Stimulated activated CD4-positive, alpha-beta T cell treated with anti-CD3 and anti-CD28 coated beads, Interleukin-2, amount 100 ng/mL, for 24 hours (primary cell): ENCODE data around the gene PLAC8L1.
"Not testable (repeated sequence)": the region's sequence is repeated elsewhere in the genome, so short reads cannot be mapped to it uniquely, and the experiment has no call there.

Source experiments
- DNase-seq, 2 donors: peaks; one replicate each; pipeline ENCODE4 v3.0.0-alpha.2; 2020

The PLAC8L1 gene

GRCh38 chr5:146105477-146105876 is at the start of gene PLAC8L1:
Gene PLAC8L1, minus strand, starts transcription at chr5:146105577. Its CDS starts 1,266 bp downstream, at chr5:146104311.
- no peak for DNase-seq

- no peak for DNase-seq
These were observed 46.6 kb upstream of the PLAC8L1 start for GRCh38 chr5:146151970-146152369.

GRCh38 chr5:146137967-146138403 is 32.6 kb upstream of the PLAC8L1 start:
- no peak for DNase-seq

GRCh38 chr5:146130440-146131045 is 25.2 kb upstream of the PLAC8L1 start:
- no peak for DNase-seq

- no peak for DNase-seq
These were observed 20.7 kb upstream of the PLAC8L1 start for GRCh38 chr5:146126068-146126467.

- DNase-seq: no peak
These were observed 19.2 kb upstream of the PLAC8L1 start for GRCh38 chr5:146124580-146124979.

- not testable (repeated sequence) for DNase-seq
These were observed 16.1 kb upstream of the PLAC8L1 start for GRCh38 chr5:146121451-146121850.

- no peak for DNase-seq
These were observed 12.9 kb upstream of the PLAC8L1 start for GRCh38 chr5:146118322-146118721.

GRCh38 chr5:146117216-146117615 is 11.8 kb upstream of the PLAC8L1 start:
- DNase-seq: not testable (repeated sequence)

- no peak for DNase-seq
These were observed 11.0 kb upstream of the PLAC8L1 start for GRCh38 chr5:146116361-146116760.

GRCh38 chr5:146112476-146112875 is 7.1 kb upstream of the PLAC8L1 start:
- no peak for DNase-seq

GRCh38 chr5:146111409-146111808 is 6.0 kb upstream of the PLAC8L1 start:
- no peak for DNase-seq

GRCh38 chr5:146109379-146109778 is 4.0 kb upstream of the PLAC8L1 start:
- no peak for DNase-seq

- DNase-seq: not testable (repeated sequence)
These were observed 3.5 kb upstream of the PLAC8L1 start for GRCh38 chr5:146108870-146109269.

GRCh38 chr5:146107901-146108300 is 2.5 kb upstream of the PLAC8L1 start:
- no peak for DNase-seq

- DNase-seq: no peak
These were observed 1.8 kb downstream of the PLAC8L1 start for GRCh38 chr5:146103594-146103993.

- DNase-seq: no peak
These were observed 3.7 kb downstream of the PLAC8L1 start for GRCh38 chr5:146101646-146102045.

GRCh38 chr5:146098047-146098446 is 7.3 kb downstream of the PLAC8L1 start:
- DNase-seq: no peak

GRCh38 chr5:146091881-146092280 is 13.5 kb downstream of the PLAC8L1 start:
- DNase-seq: no peak

- no peak for DNase-seq
These were observed 16.1 kb downstream of the PLAC8L1 start for GRCh38 chr5:146089287-146089686.

- no peak for DNase-seq
These were observed 17.3 kb downstream of the PLAC8L1 start for GRCh38 chr5:146088098-146088497.

- no peak for DNase-seq
These were observed 21.0 kb downstream of the PLAC8L1 start for GRCh38 chr5:146084376-146084775.

GRCh38 chr5:146082798-146083197 is 22.6 kb downstream of the PLAC8L1 start:
- no peak for DNase-seq

- DNase-seq: no peak
These were observed 23.8 kb downstream of the PLAC8L1 start for GRCh38 chr5:146081556-146081955.

GRCh38 chr5:146079695-146080373 is 25.5 kb downstream of the PLAC8L1 start:
- peak; percentile 3 to 20 for DNase-seq
